ENCODE data around the gene PCDH15. TPM values are rescaled to one million over a fixed set of nuclear protein-coding genes. Genes with fewer than 3 reads are reported as not detected.

The PCDH15 gene
- total RNA-seq, 1 donor from 2014 or later: 0.05 TPM

- no peak for TF ChIP-seq CTCF (IDR thresholded peaks at IDR 0.05; ENCODE audit: unreplicated experiment)
- Mint-ChIP-seq H3K4me1 (ENCODE audit: unreplicated experiment) (no peaks in the 10 kb centered on the region), H3K4me3 (ENCODE audit: unreplicated experiment) (no peak overlapping the region), H3K9me3 (ENCODE audit: unreplicated experiment) (no peaks in the 10 kb centered on the region), H3K27ac (ENCODE audit: unreplicated experiment) (no peak overlapping the region), H3K36me3 (ENCODE audit: low read depth, unreplicated experiment) (no peaks in the 10 kb centered on the region), H3K27me3 (ENCODE audit: unreplicated experiment) (no peaks in the 10 kb centered on the region)
- DNase-seq (ENCODE audit: low spot score): no peak
Measured at GRCh38 chr10:54318470-54318869, 482.6 kb downstream of the PCDH15 start.

GRCh38 chr10:54314430-54314829, 486.6 kb downstream of the PCDH15 start:
- no peak for TF ChIP-seq CTCF (IDR thresholded peaks at IDR 0.05; ENCODE audit: unreplicated experiment)
- H3K4me3 Mint-ChIP-seq (ENCODE audit: unreplicated experiment): no peak overlapping the region
- DNase-seq (ENCODE audit: low spot score): no peak
- H3K4me1 Mint-ChIP-seq (ENCODE audit: unreplicated experiment): no peaks in the 10 kb centered on the region
- H3K36me3 Mint-ChIP-seq (ENCODE audit: low read depth, unreplicated experiment): no peaks in the 10 kb centered on the region
- H3K9me3 Mint-ChIP-seq (ENCODE audit: unreplicated experiment): no peaks in the 10 kb centered on the region
- H3K27ac Mint-ChIP-seq (ENCODE audit: unreplicated experiment): no peak overlapping the region
- no peaks in the 10 kb centered on the region for H3K27me3 Mint-ChIP-seq (ENCODE audit: unreplicated experiment)

GRCh38 chr10:54284526-54285193, 516.4 kb downstream of the PCDH15 start:
- Mint-ChIP-seq H3K4me3 (ENCODE audit: unreplicated experiment) (no peak overlapping the region), H3K4me1 (ENCODE audit: unreplicated experiment) (no peaks in the 10 kb centered on the region), H3K27me3 (ENCODE audit: unreplicated experiment) (peaks cover 2% of the 10 kb centered on the region), H3K27ac (ENCODE audit: unreplicated experiment) (no peak overlapping the region), H3K9me3 (ENCODE audit: unreplicated experiment) (no peaks in the 10 kb centered on the region), H3K36me3 (ENCODE audit: low read depth, unreplicated experiment) (no peaks in the 10 kb centered on the region)
- TF ChIP-seq CTCF (IDR thresholded peaks at IDR 0.05; ENCODE audit: unreplicated experiment): no peak
- no peak for DNase-seq (ENCODE audit: low spot score)

GRCh38 chr10:54282012-54282411, 519.0 kb downstream of the PCDH15 start:
- TF ChIP-seq CTCF (IDR thresholded peaks at IDR 0.05; ENCODE audit: unreplicated experiment): no peak

GRCh38 chr10:54266395-54266794, 534.6 kb downstream of the PCDH15 start:
- peaks cover 3% of the 10 kb centered on the region for H3K27me3 Mint-ChIP-seq (ENCODE audit: unreplicated experiment)
- no peaks in the 10 kb centered on the region for H3K36me3 Mint-ChIP-seq (ENCODE audit: low read depth, unreplicated experiment)
- H3K4me3 Mint-ChIP-seq (ENCODE audit: unreplicated experiment): no peak overlapping the region
- no peaks in the 10 kb centered on the region for H3K4me1 Mint-ChIP-seq (ENCODE audit: unreplicated experiment)
- H3K9me3 Mint-ChIP-seq (ENCODE audit: unreplicated experiment): no peaks in the 10 kb centered on the region
- H3K27ac Mint-ChIP-seq (ENCODE audit: unreplicated experiment): no peak overlapping the region
- no peak for TF ChIP-seq CTCF (IDR thresholded peaks at IDR 0.05; ENCODE audit: unreplicated experiment)
- no peak for DNase-seq (ENCODE audit: low spot score)

More at GRCh38 chr10:54282012-54282411, 519.0 kb downstream of the PCDH15 start:
- H3K27ac Mint-ChIP-seq (ENCODE audit: unreplicated experiment): no peak overlapping the region
- no peaks in the 10 kb centered on the region for H3K27me3 Mint-ChIP-seq (ENCODE audit: unreplicated experiment)
- H3K9me3 Mint-ChIP-seq (ENCODE audit: unreplicated experiment): no peaks in the 10 kb centered on the region
- no peaks in the 10 kb centered on the region for H3K4me1 Mint-ChIP-seq (ENCODE audit: unreplicated experiment)
- no peaks in the 10 kb centered on the region for H3K36me3 Mint-ChIP-seq (ENCODE audit: low read depth, unreplicated experiment)
- no peak for DNase-seq (ENCODE audit: low spot score)
- no peak overlapping the region for H3K4me3 Mint-ChIP-seq (ENCODE audit: unreplicated experiment)
